Skeletal muscle satellite cell (primary cell): ENCODE results near the gene IL32.
"Not testable (repeated sequence)": the region's sequence is repeated elsewhere in the genome, so short reads cannot be mapped to it uniquely, and the experiment has no call there.

Experiments
- H3K27me3 ChIP-seq: 2 replicates; pipeline ENCODE4 v1.7.0; 2013; ENCODE audit warnings: low read length; ENCODE audit not compliant: control insufficient read depth, insufficient read depth
- H3K36me3 ChIP-seq: 2 replicates; pipeline ENCODE4 v1.7.0; 2013; ENCODE audit warnings: mild to moderate bottlenecking, control low read depth, low read length; ENCODE audit not compliant: insufficient read depth
- H3K4me1 ChIP-seq: 2 replicates; pipeline ENCODE4 v1.7.0; 2013; ENCODE audit warnings: low read length; ENCODE audit not compliant: control insufficient read depth, insufficient read depth
- H3K4me2 ChIP-seq: 2 replicates; pipeline ENCODE4 v1.7.0; 2013; ENCODE audit warnings: mild to moderate bottlenecking, low read length
- H3K4me3 ChIP-seq: 2 replicates; pipeline ENCODE4 v1.7.0; 2013; ENCODE audit warnings: low read length
- H3K9ac ChIP-seq: 2 replicates; pipeline ENCODE4 v1.7.0; 2013; ENCODE audit warnings: mild to moderate bottlenecking, low read depth, low read length, moderate library complexity
- H3K9me3 ChIP-seq: replicated peaks from 2 replicates; pipeline ENCODE4 v1.7.0; 2013; ENCODE audit warnings: mild to moderate bottlenecking, control low read depth, low read length

IL32 gene

GRCh38 chr16:3065742-3066439, 451 bp downstream of the IL32 start:
- peak overlapping the region; percentile 57 for H3K9ac ChIP-seq
- H3K9me3 ChIP-seq: no peaks in the 10 kb centered on the region
- peak overlapping the region; percentile 64 for H3K4me3 ChIP-seq
- peak overlapping the region; percentile 69 for H3K4me2 ChIP-seq
- H3K4me1 ChIP-seq: peaks cover 17% of the 10 kb centered on the region
- H3K27me3 ChIP-seq: peaks cover 4% of the 10 kb centered on the region
- H3K36me3 ChIP-seq: no peaks in the 10 kb centered on the region

DNA sequence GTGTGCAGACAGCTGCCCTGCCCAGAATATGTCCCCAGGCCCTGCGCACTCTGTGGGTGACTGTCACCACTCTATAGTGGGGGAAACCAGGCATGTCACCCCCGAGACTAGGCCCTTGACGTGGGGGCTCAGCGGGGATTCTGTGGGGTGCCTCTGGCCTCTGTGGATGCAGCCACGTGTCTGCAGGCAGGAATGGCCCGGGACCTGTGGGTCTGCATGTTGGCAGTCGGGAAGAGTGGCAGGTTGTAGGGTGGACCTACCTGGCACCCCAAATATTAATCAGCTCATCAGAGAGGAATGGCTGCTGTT, 954 bp downstream of the IL32 start:
- Histone ChIP-seq H3K36me3 (no peaks in the 10 kb centered on the region), H3K9me3 (no peaks in the 10 kb centered on the region), H3K9ac (peak overlapping the region; percentile 57), H3K4me2 (peak overlapping the region; percentile 69), H3K4me3 (peak overlapping the region; percentile 64), H3K27me3 (peaks cover 5% of the 10 kb centered on the region), H3K4me1 (peaks cover 17% of the 10 kb centered on the region)

DNA sequence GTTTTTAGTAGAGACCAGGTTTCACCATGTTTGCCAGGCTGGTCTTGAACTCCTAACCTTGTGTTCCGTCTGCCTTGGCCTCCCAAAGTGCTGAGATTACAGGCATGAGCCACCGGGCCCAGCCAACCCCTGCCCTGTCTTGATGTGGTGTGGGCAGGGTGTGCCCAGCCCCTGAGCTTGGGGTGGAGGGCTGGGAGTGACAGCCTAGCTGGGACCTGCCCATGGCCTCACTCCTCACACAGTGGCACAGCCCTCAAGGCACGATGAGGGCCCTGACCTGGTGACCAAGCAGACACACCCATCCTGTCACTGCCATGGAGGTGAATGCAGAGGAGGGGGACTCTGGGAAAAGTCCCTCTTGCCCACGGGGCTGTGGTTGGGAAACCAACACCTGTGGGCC, 3.0 kb downstream of the IL32 start:
- H3K36me3 ChIP-seq: no peaks in the 10 kb centered on the region
- H3K9ac ChIP-seq: no peak overlapping the region
- H3K4me2 ChIP-seq: no peak overlapping the region
- H3K27me3 ChIP-seq: peaks cover 8% of the 10 kb centered on the region
- no peak overlapping the region for H3K4me3 ChIP-seq
- peaks cover 17% of the 10 kb centered on the region for H3K4me1 ChIP-seq
- no peaks in the 10 kb centered on the region for H3K9me3 ChIP-seq

DNA sequence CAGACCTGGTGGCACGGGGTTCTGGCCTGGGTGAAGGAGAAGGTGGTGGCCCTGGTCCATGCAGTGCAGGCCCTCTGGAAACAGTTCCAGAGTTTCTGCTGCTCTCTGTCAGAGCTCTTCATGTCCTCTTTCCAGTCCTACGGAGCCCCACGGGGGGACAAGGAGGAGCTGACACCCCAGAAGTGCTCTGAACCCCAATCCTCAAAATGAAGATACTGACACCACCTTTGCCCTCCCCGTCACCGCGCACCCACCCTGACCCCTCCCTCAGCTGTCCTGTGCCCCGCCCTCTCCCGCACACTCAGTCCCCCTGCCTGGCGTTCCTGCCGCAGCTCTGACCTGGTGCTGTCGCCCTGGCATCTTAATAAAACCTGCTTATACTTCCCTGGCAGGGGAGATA, 3.7 kb downstream of the IL32 start:
- not testable (repeated sequence) for H3K36me3 ChIP-seq, H3K4me3 ChIP-seq, H3K4me2 ChIP-seq, H3K9ac ChIP-seq, H3K9me3 ChIP-seq
- peaks cover 17% of the 10 kb centered on the region for H3K4me1 ChIP-seq
- peaks cover 15% of the 10 kb centered on the region for H3K27me3 ChIP-seq

DNA sequence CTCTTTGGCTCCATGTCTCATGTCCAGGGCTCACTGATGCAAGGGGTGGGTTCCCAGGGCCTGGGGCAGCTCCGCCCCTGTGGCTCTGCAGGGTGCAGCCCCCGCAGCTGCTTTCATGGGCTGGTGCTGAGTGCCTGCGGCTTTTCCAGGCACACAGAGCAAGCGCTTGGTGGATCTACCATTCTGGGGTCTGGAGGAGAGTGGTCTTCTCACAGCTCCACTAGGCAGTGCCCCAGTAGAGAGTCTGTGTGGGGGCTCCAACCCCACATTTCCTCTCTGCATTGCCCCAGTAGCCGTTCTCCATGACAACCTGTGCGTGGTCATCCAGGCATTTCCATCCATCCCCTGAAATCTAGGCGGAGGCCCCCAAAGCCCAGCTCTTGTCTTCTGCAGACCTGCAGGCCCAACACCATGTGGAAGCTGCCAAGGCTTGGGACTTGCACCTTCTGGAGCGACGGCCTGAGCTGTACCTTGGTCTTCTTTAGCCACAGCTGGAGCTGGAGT, 5.2 kb downstream of the IL32 start:
- Histone ChIP-seq H3K9me3 (no peaks in the 10 kb centered on the region), H3K36me3 (no peaks in the 10 kb centered on the region), H3K4me1 (peaks cover 8% of the 10 kb centered on the region), H3K4me2 (no peak overlapping the region), H3K9ac (no peak overlapping the region), H3K4me3 (no peak overlapping the region), H3K27me3 (peaks cover 25% of the 10 kb centered on the region)

DNA sequence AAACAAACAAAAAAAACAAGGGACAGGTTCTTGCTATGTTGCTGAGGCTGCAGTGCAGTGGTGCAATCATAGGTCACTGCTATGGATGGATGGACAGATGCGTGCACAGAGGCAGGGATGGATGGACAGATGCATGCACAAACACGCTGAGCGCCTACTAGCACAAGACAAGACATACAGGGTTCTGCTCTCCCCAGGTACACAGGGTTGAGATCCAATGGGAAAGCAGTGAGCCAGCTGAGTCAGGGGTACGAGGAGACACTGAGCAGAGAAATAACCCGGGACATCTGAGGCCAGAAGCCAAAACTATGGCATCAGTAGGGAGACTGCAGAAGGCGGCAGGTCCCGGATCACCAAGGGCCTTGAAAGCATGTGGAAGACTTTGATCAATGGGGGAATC, 6.2 kb downstream of the IL32 start:
- no peak overlapping the region for H3K9ac ChIP-seq
- H3K9me3 ChIP-seq: no peaks in the 10 kb centered on the region
- no peaks in the 10 kb centered on the region for H3K36me3 ChIP-seq
- no peaks in the 10 kb centered on the region for H3K4me1 ChIP-seq
- no peak overlapping the region for H3K4me2 ChIP-seq
- H3K27me3 ChIP-seq: peaks cover 31% of the 10 kb centered on the region
- H3K4me3 ChIP-seq: no peak overlapping the region

DNA sequence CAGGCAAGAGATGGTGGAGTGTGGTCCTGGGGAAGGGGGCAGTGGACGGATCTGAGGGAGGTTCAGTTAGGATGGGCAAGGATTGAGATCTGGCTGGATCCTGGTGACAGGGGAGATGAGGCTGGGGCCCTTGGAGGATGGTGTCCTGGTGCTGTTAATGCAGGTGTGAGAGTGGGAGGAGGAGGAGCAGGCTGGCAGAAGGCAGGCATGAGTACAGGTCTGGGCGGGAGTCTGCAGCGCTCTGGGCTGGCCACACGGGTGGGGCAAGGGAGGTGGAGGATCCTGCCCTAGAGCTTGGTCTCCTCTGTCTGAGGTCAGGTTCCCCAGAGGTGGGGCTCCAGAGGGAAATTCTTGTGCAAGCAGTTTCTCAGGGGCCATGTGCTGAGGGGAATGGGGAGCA, 6.7 kb downstream of the IL32 start:
- H3K9ac ChIP-seq, H3K4me1 ChIP-seq, H3K36me3 ChIP-seq, H3K9me3 ChIP-seq, H3K4me3 ChIP-seq, H3K4me2 ChIP-seq: not testable (repeated sequence)
- H3K27me3 ChIP-seq: peaks cover 36% of the 10 kb centered on the region

- not testable (repeated sequence) for H3K4me2 ChIP-seq, H3K9me3 ChIP-seq, H3K9ac ChIP-seq, H3K4me3 ChIP-seq, H3K4me1 ChIP-seq, H3K36me3 ChIP-seq
- peaks cover 40% of the 10 kb centered on the region for H3K27me3 ChIP-seq
These were observed 7.3 kb downstream of the IL32 start for GRCh38 chr16:3072576-3073263.

DNA sequence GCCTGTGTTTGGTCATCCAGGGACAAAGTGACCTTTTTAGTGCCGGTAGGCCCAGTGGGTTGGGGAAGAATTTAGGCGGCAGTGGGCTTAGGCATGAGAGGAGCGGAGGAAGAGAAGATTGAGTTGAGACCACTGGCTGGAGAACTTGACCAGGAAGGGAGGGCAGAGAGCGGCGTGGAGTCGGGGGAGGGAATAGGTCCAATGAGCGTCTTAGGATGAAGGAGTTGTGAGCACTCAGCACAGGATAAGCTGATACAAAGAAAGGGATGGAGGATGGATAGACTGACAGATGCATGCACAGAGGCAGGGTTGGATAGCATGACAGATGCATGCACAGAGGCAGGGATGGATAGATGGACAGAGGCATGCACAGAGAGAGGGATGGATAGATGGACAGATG, 8.0 kb downstream of the IL32 start:
- Histone ChIP-seq H3K4me3 (no peak overlapping the region), H3K4me2 (no peak overlapping the region), H3K9ac (no peak overlapping the region), H3K36me3 (no peaks in the 10 kb centered on the region), H3K9me3 (no peaks in the 10 kb centered on the region), H3K4me1 (no peaks in the 10 kb centered on the region), H3K27me3 (peaks cover 41% of the 10 kb centered on the region)

- no peaks in the 10 kb centered on the region for H3K4me1 ChIP-seq
- no peak overlapping the region for H3K4me2 ChIP-seq
- no peak overlapping the region for H3K4me3 ChIP-seq
- H3K36me3 ChIP-seq: no peaks in the 10 kb centered on the region
- no peaks in the 10 kb centered on the region for H3K9me3 ChIP-seq
- H3K9ac ChIP-seq: no peak overlapping the region
- H3K27me3 ChIP-seq: peaks cover 53% of the 10 kb centered on the region
These were observed 9.6 kb downstream of the IL32 start for GRCh38 chr16:3074860-3075522.

- Histone ChIP-seq H3K4me3 (no peak overlapping the region), H3K9ac (no peak overlapping the region), H3K36me3 (no peaks in the 10 kb centered on the region), H3K27me3 (peaks cover 56% of the 10 kb centered on the region), H3K4me1 (no peaks in the 10 kb centered on the region), H3K9me3 (no peaks in the 10 kb centered on the region), H3K4me2 (no peak overlapping the region)
These were observed 10.1 kb downstream of the IL32 start for GRCh38 chr16:3075523-3075915.
